Mononuclear cell (primary cell): ENCODE measurements around the gene C5orf15. TPM values are rescaled to one million over a fixed set of nuclear protein-coding genes. Genes with fewer than 3 reads are reported as not detected.
"Not testable (repeated sequence)": the region's sequence is repeated elsewhere in the genome, so short reads cannot be mapped to it uniquely, and the experiment has no call there.

ENCODE experiments used
- H3K27me3 ChIP-seq: 2 replicates; pipeline ENCODE4 v1.6.0; 2011; ENCODE audit warnings: low read length, control low read depth; ENCODE audit not compliant: insufficient read depth
- H3K4me1 ChIP-seq: 2 replicates; pipeline ENCODE4 v1.5.1; 2011; ENCODE audit warnings: mild to moderate bottlenecking, low read length, control low read depth; ENCODE audit not compliant: insufficient read depth
- H3K4me3 ChIP-seq: 2 replicates; pipeline ENCODE4 v1.5.1; 2011; ENCODE audit warnings: mild to moderate bottlenecking, low read length, moderate library complexity
- H3K9me3 ChIP-seq: 2 replicates; pipeline ENCODE4 v1.5.1; 2011; ENCODE audit warnings: low read depth, mild to moderate bottlenecking, control low read depth, low read length
- total RNA-seq: library from RNA; depleted of rRNA; stranded (reverse); fragments of >200 nt; gene quantifications from one replicate; pipeline ENCODE4 v1.2.3, GENCODE V29; 2012

Gene C5orf15
- total RNA-seq, 1 donor, result 26.6 TPM

DNA sequence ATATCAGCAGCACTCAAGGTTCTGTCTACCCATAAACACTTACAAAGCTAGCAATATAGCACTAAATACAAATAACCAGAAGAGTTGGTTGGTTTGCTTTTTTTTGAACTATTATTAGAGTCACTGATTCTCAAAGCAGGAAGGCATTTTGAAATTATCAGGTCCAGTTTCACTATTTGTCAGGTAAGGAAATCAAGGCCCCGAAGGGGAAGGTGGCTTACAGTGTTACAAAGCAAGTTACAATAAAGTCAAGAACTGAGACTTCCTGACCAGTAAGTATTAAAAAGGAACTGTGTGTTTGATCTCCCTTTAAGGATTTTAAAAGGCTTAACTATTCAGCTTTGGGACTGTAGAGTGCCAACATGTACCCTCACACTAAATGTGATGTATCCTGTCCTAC lies 10.8 kb downstream of the C5orf15 start:
- H3K27me3 ChIP-seq, result no peaks in the 10 kb centered on the region
- H3K4me3 ChIP-seq, result no peak overlapping the region
- H3K9me3 ChIP-seq, result no peaks in the 10 kb centered on the region
- H3K4me1 ChIP-seq, result peaks cover 6% of the 10 kb centered on the region

DNA sequence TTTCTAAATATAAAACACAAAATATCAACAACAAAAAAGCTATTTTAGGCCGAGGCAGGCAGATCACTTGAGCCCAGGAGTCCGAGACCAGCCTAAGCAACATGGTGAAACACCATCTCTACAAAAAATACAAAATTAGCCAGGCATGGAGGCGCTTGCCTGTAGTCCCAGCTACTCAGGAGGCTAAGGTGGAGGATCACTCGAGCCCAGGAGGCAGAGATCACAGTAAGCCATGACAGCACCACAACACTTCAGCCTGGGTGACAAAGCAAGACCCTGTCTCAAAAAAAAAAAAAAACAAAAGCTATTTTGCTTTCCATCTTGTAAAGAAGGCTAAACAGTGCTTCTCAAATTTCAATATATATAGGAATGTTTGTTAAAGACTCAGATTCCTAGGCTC lies 11.3 kb downstream of the C5orf15 start:
- H3K9me3 ChIP-seq, result no peaks in the 10 kb centered on the region
- H3K4me1 ChIP-seq, result peaks cover 6% of the 10 kb centered on the region
- no peak overlapping the region for H3K4me3 ChIP-seq
- H3K27me3 ChIP-seq, result no peaks in the 10 kb centered on the region

DNA sequence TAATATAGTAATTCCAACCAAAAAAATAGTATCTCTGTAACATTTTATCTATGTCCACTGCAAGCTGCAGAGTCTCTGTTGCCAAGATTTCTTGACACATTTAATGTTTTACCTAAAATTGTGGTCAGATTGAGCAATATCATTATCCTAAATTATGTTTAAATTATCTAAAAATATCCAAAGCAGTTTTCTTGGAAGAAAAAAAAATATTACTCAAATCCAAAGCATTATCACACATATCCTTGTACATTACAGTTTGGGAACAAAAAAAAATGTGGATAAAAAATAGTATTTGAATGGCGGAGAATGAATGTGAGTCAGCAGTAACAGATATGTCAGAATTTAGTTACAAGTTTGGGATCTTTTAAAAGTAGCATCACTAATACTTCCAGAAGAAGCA lies 12.2 kb downstream of the C5orf15 start:
- not testable (repeated sequence) for H3K27me3 ChIP-seq, H3K9me3 ChIP-seq, H3K4me1 ChIP-seq, H3K4me3 ChIP-seq

DNA sequence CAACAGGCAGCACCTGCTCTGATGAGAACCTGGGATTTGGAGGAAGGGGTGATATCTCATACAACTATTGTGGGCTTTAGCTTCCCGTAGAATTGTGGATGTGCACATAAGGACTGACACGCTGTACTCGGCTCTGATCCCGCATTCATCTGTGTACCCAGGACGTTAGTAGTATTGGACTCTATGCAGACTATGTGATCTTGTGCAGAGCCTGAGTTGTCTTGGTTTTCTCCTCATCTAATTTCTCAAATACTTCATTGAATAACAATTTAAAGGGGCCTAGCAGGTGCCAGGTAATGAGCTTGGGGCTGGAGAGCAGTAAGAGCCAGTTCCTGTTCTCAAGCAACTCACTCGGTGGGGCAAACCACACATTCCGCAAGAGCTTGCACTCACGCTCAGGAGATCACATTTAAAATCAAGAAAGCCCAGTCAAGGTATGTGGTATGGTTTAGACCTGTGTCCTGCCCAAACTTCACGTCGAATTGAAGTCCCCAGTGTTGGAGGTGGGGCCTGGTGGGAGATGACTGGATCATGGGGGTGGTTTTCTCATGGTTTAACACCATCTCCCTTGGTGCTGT lies 14.8 kb downstream of the C5orf15 start:
- H3K27me3 ChIP-seq, result no peaks in the 10 kb centered on the region
- peaks cover 3% of the 10 kb centered on the region for H3K4me1 ChIP-seq
- H3K9me3 ChIP-seq, result no peaks in the 10 kb centered on the region
- H3K4me3 ChIP-seq, result no peak overlapping the region

DNA sequence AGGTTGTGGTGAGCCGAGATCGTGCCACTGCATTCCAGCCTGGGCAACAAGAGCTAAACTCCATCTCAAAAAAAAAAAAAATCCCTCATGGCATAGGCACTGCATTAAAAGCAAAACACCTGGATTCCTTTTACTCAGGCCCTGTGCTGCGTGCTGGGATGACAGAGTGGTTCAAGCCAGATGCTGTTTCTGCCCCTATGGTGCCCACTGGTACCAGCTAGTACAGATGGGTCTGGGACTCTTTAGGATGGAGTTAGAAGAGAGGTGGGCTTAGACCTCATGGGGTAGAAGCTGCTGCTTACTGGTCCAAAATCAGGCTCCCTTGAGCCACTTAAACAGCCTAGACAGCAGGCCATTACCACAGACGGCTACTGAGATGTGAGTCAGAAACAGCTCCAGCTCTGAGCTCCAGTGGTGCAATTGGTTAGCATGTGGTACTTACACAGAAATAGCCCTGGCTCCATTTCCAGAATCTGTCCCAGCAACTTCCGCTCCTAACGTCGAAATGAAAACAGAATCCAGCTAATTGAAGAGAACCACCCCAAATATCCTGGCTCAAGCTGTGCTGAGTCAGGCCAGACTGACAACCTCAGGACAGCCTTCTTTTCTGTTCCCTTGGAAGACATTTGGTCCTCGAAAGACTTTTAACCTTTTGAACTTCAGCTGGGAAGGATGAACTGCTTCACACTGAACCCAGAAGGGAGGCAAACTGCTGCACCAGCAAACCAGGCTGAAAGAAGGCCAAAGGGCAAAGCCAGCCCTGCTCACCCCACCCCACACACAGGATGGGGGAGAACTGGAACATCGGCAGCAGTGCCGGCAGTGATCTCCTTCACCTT lies 15.5 kb downstream of the C5orf15 start:
- Histone ChIP-seq H3K27me3 (no peaks in the 10 kb centered on the region), H3K4me1 (peaks cover 2% of the 10 kb centered on the region), H3K9me3 (no peaks in the 10 kb centered on the region), H3K4me3 (no peak overlapping the region)

DNA sequence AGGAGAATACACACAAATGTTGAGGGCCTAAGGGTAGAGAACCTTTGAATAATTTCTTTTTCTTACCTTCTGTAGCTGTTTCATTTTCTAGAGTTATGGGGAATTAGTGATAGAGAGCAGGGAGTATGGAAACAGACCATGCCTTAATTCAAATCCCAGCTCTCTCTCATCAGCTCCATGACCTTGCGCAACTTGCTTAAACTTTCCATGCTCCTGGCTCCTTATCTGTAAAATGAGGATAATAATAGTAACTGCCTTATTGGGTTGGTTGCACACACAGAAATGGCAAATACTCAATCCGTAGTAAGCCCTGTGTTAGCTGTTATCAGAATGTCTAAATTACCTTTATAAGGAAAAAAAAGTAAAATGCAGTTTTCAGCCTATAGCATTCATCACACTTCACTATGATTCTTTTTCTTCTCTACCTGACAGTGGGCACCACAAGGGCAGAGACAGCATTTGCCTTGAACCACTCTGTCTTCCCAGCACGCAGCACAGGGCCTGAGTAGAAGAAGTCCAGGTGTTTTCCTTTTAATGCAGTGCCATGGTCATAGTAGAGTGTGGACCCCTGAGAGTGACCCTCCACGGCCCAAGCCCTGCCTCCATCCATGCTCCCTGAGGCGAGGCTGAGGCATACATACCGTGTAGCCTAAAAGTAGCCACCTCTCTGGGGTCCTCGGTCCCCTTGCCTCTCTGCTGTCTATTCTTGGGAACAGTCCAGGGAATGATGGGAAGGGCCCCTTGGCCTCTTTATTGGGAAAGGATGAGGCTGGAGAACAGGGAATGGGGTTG lies 17.4 kb downstream of the C5orf15 start:
- Histone ChIP-seq H3K9me3 (no peaks in the 10 kb centered on the region), H3K4me3 (no peak overlapping the region), H3K4me1 (no peaks in the 10 kb centered on the region), H3K27me3 (no peaks in the 10 kb centered on the region)

DNA sequence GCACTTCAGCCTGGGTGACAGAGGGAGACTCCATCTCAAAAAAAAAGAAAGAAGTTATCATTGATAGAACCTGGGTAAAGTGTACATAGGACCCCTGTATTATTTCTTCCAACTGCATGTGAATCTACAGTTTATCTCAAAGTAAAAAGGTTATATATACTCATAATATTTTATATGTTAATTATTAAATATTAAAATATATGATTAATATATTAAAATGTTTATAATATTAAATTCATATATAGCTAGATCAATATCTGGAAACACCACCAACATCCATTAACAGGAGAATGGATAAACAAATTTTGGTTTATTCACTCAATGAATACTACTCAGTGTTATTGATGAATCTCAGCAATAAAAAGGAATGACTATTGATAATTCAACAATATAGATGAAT lies 19.7 kb downstream of the C5orf15 start:
- no peaks in the 10 kb centered on the region for H3K27me3 ChIP-seq
- no peaks in the 10 kb centered on the region for H3K9me3 ChIP-seq
- no peak overlapping the region for H3K4me3 ChIP-seq
- H3K4me1 ChIP-seq, result no peaks in the 10 kb centered on the region

DNA sequence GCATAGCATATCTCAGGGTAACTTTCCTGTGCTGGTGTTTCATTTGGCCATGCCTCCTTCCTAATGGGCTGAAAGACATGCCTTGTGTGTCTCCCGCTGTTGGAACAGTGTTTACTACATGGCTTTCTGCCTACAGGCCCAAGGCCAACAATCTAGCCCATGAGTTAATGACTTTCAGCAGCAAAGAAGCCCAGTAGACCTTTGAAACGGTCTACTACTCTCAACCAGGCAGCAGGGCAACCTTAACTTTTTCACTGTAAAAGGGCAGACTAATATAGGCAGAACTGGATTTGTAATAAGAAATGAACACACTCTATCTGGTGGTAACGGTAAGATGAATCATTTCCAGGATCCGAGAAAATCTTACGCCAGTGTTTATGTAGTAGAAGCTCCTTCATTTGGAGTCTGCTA lies 21.0 kb downstream of the C5orf15 start:
- Histone ChIP-seq H3K4me1 (no peaks in the 10 kb centered on the region), H3K27me3 (no peaks in the 10 kb centered on the region), H3K4me3 (no peak overlapping the region), H3K9me3 (no peaks in the 10 kb centered on the region)

DNA sequence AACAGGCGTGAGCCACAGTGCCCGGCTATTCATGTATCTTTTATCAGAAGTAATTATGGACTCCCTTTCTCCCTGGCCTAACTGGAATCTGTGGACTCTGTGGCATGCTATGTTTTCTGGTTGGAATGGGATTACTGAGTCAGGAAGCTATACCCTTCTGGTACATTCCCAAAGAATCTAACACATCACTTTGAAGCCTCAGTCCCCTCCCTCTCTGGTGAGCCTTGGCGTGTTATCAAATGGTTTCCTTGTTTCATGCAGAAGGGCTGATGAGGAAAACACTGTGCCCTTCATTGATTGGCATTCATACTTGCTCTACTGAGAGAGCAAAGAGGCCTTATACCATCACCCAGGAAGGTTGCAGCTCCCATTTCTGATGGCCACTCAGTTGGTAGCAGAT lies 22.9 kb downstream of the C5orf15 start:
- H3K4me1 ChIP-seq, result no peaks in the 10 kb centered on the region
- H3K27me3 ChIP-seq, result no peaks in the 10 kb centered on the region
- no peaks in the 10 kb centered on the region for H3K9me3 ChIP-seq
- no peak overlapping the region for H3K4me3 ChIP-seq

DNA sequence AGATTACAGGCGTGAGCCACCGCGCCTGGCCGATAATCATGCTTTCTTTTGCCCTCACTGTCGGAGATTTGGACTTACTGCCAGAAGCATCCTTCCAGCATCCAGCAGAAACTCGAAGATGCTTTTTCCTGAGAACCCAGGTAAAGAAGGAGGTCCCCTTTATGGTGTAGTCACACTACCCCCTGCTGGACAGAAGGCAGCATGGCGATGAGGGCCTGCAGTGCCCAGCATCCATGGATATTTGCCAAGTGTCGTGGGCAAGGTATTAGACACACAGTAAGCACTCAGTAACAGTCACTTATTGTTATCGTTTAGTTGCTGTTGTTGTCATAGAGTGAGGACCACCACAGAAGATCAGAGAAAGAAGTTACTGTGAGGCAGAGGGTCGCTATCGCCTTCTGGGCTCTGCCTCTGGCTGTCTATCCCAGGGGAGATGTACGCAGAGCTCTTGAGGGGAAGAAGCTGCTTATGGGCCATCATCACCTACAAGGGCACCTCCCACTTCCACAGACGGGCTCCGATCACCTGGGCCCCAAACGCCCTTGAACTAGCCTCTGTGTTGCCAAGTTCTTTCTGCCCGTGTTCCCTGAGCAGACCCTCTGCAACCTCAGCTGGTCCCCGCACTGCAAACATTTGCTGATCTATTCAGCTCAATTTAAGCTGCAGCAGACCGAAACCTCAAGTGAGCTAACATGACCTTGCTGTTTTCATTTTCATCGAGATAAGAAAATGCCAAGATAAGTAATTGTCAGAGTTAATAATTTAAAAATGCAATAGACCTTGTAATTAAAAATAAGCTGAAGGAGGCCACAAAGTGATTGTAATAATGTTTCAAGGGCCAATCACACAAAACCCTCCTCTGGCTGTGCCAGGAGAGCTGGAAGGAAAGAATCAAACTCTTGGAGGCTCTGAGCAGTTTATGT lies 23.9 kb downstream of the C5orf15 start:
- Histone ChIP-seq H3K9me3 (no peaks in the 10 kb centered on the region), H3K27me3 (no peaks in the 10 kb centered on the region), H3K4me1 (peaks cover 2% of the 10 kb centered on the region), H3K4me3 (no peak overlapping the region)

DNA sequence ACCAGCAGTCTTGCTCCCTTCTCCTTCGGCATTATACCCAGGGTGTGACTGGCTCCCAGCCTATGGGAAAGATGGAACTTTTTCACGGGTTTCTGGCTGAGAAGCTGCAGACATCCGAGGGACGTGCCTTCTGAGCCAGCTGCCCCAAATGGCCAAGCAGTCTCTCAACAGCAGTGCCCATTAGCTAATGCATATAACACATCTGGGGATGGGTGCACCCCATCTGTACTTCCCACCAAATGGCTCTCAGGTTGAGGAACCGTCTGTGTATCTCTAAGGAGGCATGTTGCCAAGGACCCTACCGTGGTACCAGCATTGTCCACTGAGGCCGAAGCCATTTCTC lies 25.0 kb downstream of the C5orf15 start:
- Histone ChIP-seq H3K4me1 (peaks cover 8% of the 10 kb centered on the region), H3K4me3 (no peak overlapping the region), H3K9me3 (no peaks in the 10 kb centered on the region), H3K27me3 (no peaks in the 10 kb centered on the region)

DNA sequence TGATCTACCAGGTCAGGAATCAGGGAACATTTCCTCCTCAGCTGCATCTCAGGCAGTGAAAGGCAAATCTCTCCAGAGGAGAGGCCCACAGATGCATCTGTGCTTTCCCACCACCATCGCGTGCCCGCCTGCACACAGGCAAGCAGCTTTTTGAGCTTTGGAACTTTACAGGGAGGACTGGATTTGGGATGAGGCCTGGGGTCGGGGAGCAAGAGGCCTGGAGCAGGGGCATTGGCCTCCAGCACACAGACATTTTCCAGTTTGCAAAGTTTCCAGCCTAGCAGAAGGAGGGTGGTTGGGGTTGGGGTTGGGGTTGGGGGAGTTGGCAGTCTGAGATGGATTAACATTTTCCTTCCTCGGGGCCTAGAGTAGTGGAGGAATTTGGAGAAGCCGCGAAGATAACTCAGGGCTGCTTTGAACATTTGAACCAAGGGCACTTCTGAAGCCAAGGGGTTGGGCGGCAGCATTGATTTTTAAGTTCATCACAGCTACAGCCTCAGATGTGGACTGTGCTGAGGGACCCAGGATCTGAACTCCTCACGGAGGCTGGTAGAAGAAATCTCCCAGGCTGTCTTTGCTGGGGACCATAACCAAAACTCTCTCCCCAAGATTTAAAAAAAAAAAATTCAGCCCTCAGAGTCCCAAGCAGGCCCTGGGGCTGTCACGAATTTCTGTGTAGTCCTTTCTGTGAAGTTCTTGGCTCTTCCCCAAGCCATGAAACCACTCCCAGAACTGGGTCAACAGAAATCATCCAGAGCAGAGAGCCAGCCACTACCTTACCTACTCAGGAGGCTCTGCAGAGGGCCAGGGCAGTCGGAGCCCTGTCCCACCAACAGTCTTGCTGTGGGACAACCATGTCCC lies 25.6 kb downstream of the C5orf15 start:
- Histone ChIP-seq H3K4me3 (no peak overlapping the region), H3K27me3 (no peaks in the 10 kb centered on the region), H3K4me1 (peaks cover 13% of the 10 kb centered on the region), H3K9me3 (no peaks in the 10 kb centered on the region)

DNA sequence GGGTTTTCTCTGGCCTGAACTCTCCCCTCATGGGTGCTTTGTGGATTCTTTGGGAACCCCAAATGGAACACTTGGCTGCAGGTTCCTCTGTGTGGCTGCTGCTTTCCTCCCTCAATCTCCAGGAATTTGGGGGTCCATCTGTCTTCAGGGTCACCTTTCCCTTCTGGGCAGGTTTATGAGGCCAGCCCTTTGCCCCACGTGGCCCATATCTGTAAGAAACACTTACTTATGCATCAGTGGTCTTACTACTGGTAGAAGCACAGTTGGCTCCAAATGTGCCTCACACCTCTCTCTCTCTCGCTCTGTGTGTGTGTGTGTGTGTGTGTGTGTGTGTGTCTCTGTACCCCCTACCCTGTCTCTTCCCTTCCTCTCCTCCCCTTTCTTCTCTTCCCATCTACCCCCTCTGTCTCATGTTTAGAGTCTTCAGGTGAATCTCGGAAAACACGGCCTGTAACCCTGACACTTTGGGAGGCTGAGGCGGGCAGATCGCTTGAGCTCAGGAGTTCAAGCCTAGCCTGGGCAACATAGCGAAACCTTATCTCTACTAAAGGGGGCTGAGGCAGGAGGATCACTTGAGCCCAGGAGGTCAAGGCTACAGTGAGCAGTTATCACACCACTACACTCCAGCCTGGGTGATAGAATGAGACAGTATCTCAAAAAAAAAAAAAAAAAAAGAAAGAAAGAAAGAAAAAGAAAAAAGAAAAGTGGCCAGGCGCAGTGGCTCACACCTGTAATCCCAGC lies 26.8 kb downstream of the C5orf15 start:
- peaks cover 13% of the 10 kb centered on the region for H3K4me1 ChIP-seq
- no peaks in the 10 kb centered on the region for H3K9me3 ChIP-seq
- H3K4me3 ChIP-seq, result no peak overlapping the region
- H3K27me3 ChIP-seq, result no peaks in the 10 kb centered on the region
